Inferior parietal cortex (tissue), 1 donor: Measurements from ENCODE around the gene NLRP7.

Experiments used
- DNase-seq: peaks from one replicate; pipeline ENCODE4 v3.0.0-alpha.2; 2016; ENCODE audit errors: extremely low spot score

NLRP7 gene

DNA sequence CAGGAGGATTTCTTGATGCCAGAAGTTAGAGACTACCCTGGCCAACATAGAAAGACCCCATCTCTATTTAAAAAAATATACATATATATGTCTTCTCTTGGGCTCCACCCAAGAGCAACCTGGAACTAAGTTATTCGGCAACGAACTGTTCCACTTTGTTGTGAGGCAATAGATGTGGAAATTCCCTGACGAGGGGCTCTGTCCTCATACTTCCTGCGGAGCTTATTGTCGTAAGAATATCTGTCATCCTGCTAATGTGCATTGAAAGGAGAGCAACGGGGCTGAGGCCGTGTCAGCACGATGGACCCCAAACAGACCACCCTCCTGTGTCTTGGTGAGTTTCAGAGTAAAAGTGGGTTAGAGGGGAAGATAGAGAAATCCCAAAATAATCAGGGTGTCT is 73.3 kb downstream of the NLRP7 start, which contains the start of gene FCAR:
Gene FCAR, plus strand, starts transcription at position 246 of the 400 bp plus-strand sequence. Its CDS starts 55 bp downstream, at position 301.
- DNase-seq: no peak
